ENCODE measurements around the gene SYK.

SYK gene

DNA sequence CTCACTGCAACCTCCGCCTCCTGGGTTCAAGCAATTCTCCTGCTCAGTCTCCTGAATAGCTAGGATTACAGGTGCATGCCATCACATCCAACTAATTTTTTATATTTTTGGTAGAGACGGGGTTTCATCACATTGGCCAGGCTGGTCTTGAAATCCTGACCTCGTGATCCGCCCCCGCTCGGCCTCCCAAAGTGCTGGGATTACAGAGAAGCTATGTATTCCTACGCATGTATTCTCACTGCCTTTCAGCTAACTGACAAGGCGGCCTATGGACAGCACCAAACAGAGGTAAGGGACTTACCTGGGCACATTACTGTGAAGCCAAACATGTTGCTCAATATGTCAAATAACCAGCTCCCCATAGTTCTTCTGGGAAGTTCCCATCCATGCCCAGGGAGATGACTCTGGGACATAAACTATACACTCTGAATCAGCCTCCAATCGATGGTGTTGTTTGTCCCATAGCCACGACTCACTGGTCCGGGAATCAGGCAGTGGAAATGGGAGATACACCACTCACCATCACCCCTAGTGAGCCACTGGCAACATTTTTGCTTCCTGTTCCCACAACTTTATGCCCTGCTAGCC is 114.6 kb downstream of the SYK start:
- no peak for TF ChIP-seq ZFX (IDR thresholded peaks at IDR 0.05; ENCODE audit: borderline replicate concordance)
- TF ChIP-seq, protein P1, sequence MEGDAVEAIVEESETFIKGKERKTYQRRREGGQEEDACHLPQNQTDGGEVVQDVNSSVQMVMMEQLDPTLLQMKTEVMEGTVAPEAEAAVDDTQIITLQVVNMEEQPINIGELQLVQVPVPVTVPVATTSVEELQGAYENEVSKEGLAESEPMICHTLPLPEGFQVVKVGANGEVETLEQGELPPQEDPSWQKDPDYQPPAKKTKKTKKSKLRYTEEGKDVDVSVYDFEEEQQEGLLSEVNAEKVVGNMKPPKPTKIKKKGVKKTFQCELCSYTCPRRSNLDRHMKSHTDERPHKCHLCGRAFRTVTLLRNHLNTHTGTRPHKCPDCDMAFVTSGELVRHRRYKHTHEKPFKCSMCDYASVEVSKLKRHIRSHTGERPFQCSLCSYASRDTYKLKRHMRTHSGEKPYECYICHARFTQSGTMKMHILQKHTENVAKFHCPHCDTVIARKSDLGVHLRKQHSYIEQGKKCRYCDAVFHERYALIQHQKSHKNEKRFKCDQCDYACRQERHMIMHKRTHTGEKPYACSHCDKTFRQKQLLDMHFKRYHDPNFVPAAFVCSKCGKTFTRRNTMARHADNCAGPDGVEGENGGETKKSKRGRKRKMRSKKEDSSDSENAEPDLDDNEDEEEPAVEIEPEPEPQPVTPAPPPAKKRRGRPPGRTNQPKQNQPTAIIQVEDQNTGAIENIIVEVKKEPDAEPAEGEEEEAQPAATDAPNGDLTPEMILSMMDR (IDR thresholded peaks at IDR 0.05): no peak
- no peak overlapping the region for H3K27ac ChIP-seq

DNA sequence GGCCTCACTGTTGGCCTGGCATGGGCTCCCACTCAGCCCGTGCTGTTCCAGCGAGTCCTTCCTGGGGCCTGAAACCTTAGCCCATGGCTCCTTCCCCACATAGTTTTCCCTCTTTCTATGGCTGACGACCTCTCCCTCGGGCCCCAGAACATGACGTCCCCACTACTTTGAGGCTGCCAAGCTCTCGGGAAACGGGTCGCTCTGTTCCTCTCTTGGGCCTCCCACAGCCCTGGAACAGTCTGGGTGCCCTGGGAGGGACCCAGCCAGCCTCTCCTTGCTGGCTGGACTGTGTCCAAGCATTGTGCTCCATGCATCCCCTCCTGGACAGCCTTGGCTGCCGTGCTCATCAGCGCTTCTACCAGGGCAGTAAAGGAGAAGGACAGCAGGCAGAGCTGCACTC is 118.3 kb downstream of the SYK start:
- no peak overlapping the region for H3K27ac ChIP-seq
- TF ChIP-seq, protein P1 (IDR thresholded peaks at IDR 0.05): no peak

DNA sequence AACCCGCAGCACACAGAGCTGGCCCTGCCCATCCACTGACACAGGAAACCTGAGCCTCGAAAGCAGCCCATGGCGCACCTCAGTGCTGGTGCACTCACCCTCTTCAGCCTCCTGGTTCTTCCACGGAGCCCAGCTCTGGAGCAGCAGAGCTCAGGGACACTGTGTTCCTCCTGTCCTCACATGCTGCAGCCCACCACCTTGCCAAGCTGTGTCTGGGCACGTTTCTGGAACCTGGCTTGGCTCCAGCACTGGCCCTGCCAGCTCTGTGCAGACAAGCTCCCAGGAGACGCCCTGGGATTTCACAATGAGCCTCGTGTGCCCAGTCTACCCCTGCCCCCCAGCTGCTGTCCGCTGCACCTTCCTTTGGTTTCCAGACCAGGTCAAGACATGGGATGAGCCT is 119.5 kb downstream of the SYK start:
- TF ChIP-seq, protein P1 (IDR thresholded peaks at IDR 0.05): no peak
- no peak for TF ChIP-seq ZFX (IDR thresholded peaks at IDR 0.05; ENCODE audit: borderline replicate concordance)
- no peak overlapping the region for H3K27ac ChIP-seq

DNA sequence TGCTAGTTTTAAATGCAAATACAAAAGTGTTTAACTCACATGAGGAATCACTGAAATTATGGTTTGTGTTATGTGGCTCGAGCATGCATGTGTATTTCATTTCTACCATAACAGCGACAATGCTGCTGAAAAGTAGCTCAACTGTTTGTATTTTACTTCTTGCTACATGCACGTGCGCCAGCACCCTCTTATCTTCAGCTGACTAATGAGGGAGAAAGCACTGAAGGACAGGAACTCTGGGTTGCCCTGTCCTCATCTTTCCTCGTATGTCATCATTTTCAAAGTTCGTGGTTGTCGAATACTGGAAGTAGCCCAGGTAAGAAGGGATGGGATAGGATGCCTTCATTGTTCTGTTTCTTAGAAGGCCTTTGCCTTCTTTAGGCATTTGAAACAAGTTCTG is 120.3 kb downstream of the SYK start:
- no peak overlapping the region for H3K27ac ChIP-seq

DNA sequence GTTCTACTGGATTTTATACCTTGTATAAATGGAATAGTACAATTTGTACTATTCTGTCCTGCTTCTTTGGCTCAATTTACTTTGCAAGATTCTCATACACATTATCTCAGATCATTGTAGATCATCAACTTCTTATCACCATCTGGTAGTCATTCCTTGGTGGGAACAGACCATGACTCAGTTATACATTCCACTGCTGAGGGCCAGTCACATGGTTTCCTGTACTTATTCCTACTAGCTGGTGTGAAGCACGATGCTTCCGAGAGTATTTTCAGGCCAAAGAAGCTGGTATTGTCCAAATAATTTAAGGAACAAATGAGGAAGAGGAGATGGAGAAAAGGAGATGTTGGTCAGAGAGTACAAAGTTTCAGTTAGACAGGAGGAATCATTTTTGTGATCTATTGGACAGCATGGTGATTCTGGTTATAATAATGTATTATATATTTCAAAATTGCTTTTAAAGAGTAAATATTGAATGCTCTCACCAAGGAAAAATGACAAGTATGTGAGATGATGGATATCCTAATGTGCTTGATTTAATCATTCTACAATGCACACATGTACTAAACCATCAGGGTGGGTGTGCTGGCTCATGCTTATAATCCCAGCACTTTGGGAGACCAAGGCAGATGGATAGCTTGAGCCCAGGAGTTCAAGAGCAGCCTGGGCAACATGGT is 124.1 kb downstream of the SYK start:
- TF ChIP-seq, protein P1 (IDR thresholded peaks at IDR 0.05): no peak
- TF ChIP-seq ZFX (IDR thresholded peaks at IDR 0.05; ENCODE audit: borderline replicate concordance): no peak
- no peak overlapping the region for H3K27ac ChIP-seq

More for the DNA sequence above, 120.3 kb downstream of the SYK start:
- TF ChIP-seq, protein P1 (IDR thresholded peaks at IDR 0.05): no peak
- no peak for TF ChIP-seq ZFX (IDR thresholded peaks at IDR 0.05; ENCODE audit: borderline replicate concordance)

DNA sequence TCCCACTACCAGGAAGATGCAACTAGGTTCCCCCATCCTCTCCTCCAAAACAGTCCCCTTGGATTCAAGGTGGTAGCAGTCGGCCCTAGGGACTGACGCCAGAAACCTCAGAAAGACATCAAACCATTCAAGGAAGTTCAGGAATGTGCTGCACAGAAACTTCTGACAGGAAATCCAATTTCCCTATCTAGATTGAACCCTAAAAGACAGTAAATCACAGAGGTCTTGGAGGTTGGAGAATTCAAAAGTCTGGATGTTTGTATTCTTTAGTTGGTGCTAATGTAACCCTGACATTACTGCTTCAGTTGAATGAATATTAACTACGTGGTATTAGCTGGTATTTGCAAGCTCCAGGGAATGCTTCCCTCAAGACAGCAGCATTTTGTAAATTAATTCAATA is 125.3 kb downstream of the SYK start:
- H3K27ac ChIP-seq: no peak overlapping the region
- TF ChIP-seq ZFX (IDR thresholded peaks at IDR 0.05; ENCODE audit: borderline replicate concordance): no peak
- TF ChIP-seq, protein P1 (IDR thresholded peaks at IDR 0.05): no peak

DNA sequence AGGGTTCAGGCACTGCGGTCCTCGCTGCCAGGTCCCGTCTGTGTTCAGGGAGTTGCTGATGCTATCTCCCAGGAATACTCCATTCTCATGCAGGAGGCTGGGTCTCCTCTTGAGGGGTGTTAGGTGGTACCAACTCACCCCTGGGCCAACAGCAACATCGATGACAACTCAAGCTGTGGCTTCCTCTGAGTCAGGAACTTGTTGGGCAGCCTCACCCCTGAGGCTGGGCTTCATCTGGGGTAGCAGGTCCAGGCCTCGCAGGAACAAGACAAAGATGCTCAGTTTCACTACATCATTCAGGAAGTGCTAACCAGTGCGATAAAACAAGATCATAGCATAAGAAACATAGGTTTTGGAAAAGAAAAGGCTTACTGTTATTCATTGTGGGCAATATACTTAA is 125.9 kb downstream of the SYK start:
- TF ChIP-seq ZFX (IDR thresholded peaks at IDR 0.05; ENCODE audit: borderline replicate concordance): no peak
- TF ChIP-seq, protein P1 (IDR thresholded peaks at IDR 0.05): no peak
- H3K27ac ChIP-seq: no peak overlapping the region
